NT2/D1 (cell line): ENCODE data around the gene MEGF6.

Source experiments
- DNase-seq: peaks from one replicate; pipeline ENCODE4 v3.0.0-alpha.2; 2011; ENCODE audit warnings: low read depth, low spot score
- H3K27me3 ChIP-seq: 2 replicates; pipeline ENCODE4 v1.6.0; 2011; ENCODE audit warnings: mild to moderate bottlenecking; ENCODE audit not compliant: insufficient read length, insufficient read depth
- H3K36me3 ChIP-seq: 2 replicates; pipeline ENCODE4 v1.6.1; 2011; ENCODE audit warnings: mild to moderate bottlenecking, low read length, mixed read lengths; ENCODE audit not compliant: insufficient read depth, insufficient read length
- H3K4me1 ChIP-seq: 2 replicates; pipeline ENCODE4 v1.5.1; 2011; ENCODE audit not compliant: insufficient read depth, insufficient read length
- H3K4me3 ChIP-seq: 2 replicates; pipeline ENCODE4 v1.5.1; 2011; ENCODE audit warnings: low read depth; ENCODE audit not compliant: insufficient read length
- H3K9ac ChIP-seq: 2 replicates; pipeline ENCODE4 v1.6.0; 2011; ENCODE audit warnings: low read depth; ENCODE audit not compliant: insufficient read length
- H3K9me3 ChIP-seq: 2 replicates; pipeline ENCODE4 v1.5.1; 2011; ENCODE audit warnings: mild to moderate bottlenecking, low read length; ENCODE audit not compliant: insufficient read depth
- SUZ12 ChIP-seq: IDR thresholded peaks from 2 replicates; pipeline ENCODE4 v1.6.1; 2011; ENCODE audit not compliant: insufficient read length, insufficient read depth; ENCODE audit errors: extremely low read depth
- YY1 ChIP-seq: IDR thresholded peaks from 2 replicates; pipeline ENCODE4 v1.6.1; 2011; ENCODE audit not compliant: insufficient read length, insufficient read depth
- ZNF274 ChIP-seq: IDR thresholded peaks from 2 replicates; pipeline ENCODE4 v1.6.1; 2011; ENCODE audit warnings: mild to moderate bottlenecking, low read depth, low read length

Gene MEGF6

GRCh38 chr1:3467096-3468036, 143.9 kb downstream of the MEGF6 start:
- no peak overlapping the region for H3K9ac ChIP-seq
- H3K36me3 ChIP-seq: peaks cover 4% of the 10 kb centered on the region

GRCh38 chr1:3466366-3467075, 144.8 kb downstream of the MEGF6 start:
- Histone ChIP-seq H3K27me3 (no peaks in the 10 kb centered on the region), H3K9me3 (no peaks in the 10 kb centered on the region), H3K9ac (no peak overlapping the region), H3K4me3 (no peak overlapping the region), H3K4me1 (peaks cover 19% of the 10 kb centered on the region), H3K36me3 (peaks cover 4% of the 10 kb centered on the region)
- DNase-seq: no peak
- TF ChIP-seq YY1: no peak
- TF ChIP-seq SUZ12: no peak
- no peak for TF ChIP-seq ZNF274

More at GRCh38 chr1:3467096-3468036, 143.9 kb downstream of the MEGF6 start:
- H3K4me1 ChIP-seq: peaks cover 23% of the 10 kb centered on the region
- TF ChIP-seq ZNF274 (no peak), SUZ12 (no peak), YY1 (no peak)
- no peak for DNase-seq
- no peaks in the 10 kb centered on the region for H3K27me3 ChIP-seq
- no peak overlapping the region for H3K4me3 ChIP-seq
- H3K9me3 ChIP-seq: no peaks in the 10 kb centered on the region

GRCh38 chr1:3465935-3466321, 145.4 kb downstream of the MEGF6 start:
- TF ChIP-seq SUZ12 (no peak), ZNF274 (no peak), YY1 (no peak)
- Histone ChIP-seq H3K27me3 (no peaks in the 10 kb centered on the region), H3K36me3 (peaks cover 4% of the 10 kb centered on the region), H3K4me3 (no peak overlapping the region), H3K4me1 (peaks cover 17% of the 10 kb centered on the region), H3K9me3 (no peaks in the 10 kb centered on the region), H3K9ac (no peak overlapping the region)
- no peak for DNase-seq

- Histone ChIP-seq H3K36me3 (peaks cover 4% of the 10 kb centered on the region), H3K27me3 (no peaks in the 10 kb centered on the region), H3K4me1 (peaks cover 16% of the 10 kb centered on the region), H3K9me3 (no peaks in the 10 kb centered on the region), H3K9ac (no peak overlapping the region), H3K4me3 (no peak overlapping the region)
- TF ChIP-seq YY1 (no peak), SUZ12 (no peak), ZNF274 (no peak)
- no peak for DNase-seq
Measured at GRCh38 chr1:3465091-3465934, 146.0 kb downstream of the MEGF6 start.

GRCh38 chr1:3464649-3465025, 146.7 kb downstream of the MEGF6 start:
- TF ChIP-seq ZNF274 (no peak), YY1 (no peak), SUZ12 (no peak)
- Histone ChIP-seq H3K9me3 (no peaks in the 10 kb centered on the region), H3K27me3 (no peaks in the 10 kb centered on the region)

GRCh38 chr1:3463891-3464648, 147.2 kb downstream of the MEGF6 start:
- Histone ChIP-seq H3K4me3 (no peak overlapping the region), H3K27me3 (no peaks in the 10 kb centered on the region), H3K9ac (no peak overlapping the region), H3K36me3 (peaks cover 4% of the 10 kb centered on the region), H3K4me1 (peaks cover 11% of the 10 kb centered on the region), H3K9me3 (no peaks in the 10 kb centered on the region)
- DNase-seq: no peak
- no peak for TF ChIP-seq SUZ12
- no peak for TF ChIP-seq ZNF274
- no peak for TF ChIP-seq YY1

More at GRCh38 chr1:3464649-3465025, 146.7 kb downstream of the MEGF6 start:
- Histone ChIP-seq H3K9ac (no peak overlapping the region), H3K36me3 (peaks cover 4% of the 10 kb centered on the region), H3K4me3 (no peak overlapping the region), H3K4me1 (peaks cover 11% of the 10 kb centered on the region)
- no peak for DNase-seq
